GM12878 (cell line): ENCODE results near the gene PGLYRP2. TPM values are rescaled to one million over a fixed set of nuclear protein-coding genes. Genes with fewer than 3 reads are reported as not detected.

Experiments
- ATAC-seq: fragments of 200-7000 bp; cut with Tn5 transposase; 3 replicates; pipeline ENCODE4 v1.9.1; 2020; ENCODE audit warnings: mild to moderate bottlenecking, moderate library complexity
- BruUV-seq: library from RNA; stranded (reverse); fragments of 400-500 nt; replicated peaks from 2 replicates; lab custom pipeline; 2021; lab: Mats Ljungman, UMichigan
- CTCF ChIA-PET: fragments of 300-600 bp; sonication (Branson Sonifier 250); formaldehyde crosslinking; extraction: SDS; loops from one replicate; lab custom pipeline; 2021; ENCODE audit warnings: inconsistent platforms; lab: Yijun Ruan, JAX
- POLR2A ChIA-PET: fragments of 350-600 bp; formaldehyde crosslinking; extraction: SDS; loops from one replicate; lab custom pipeline; 2021; ENCODE audit warnings: inconsistent platforms; lab: Charles Lee
- RAD21 ChIA-PET: fragments of 300-600 bp; sonication (Branson Sonifier 250); formaldehyde crosslinking; loops from one replicate; lab custom pipeline; 2023; ENCODE audit warnings: antibody characterized with exemption; ENCODE audit not compliant: unreplicated experiment; lab: Charles Lee
- SMC1A ChIA-PET: fragments of 300-600 bp; sonication (Branson Sonifier 250); formaldehyde crosslinking; loops from one replicate; lab custom pipeline; 2023; ENCODE audit not compliant: unreplicated experiment, uncharacterized antibody; lab: Charles Lee
- DNase-seq: peaks from one replicate; pipeline ENCODE4 v3.0.0-alpha.2; 2011; ENCODE audit warnings: low read depth, low spot score
- FAIRE-seq: peaks from 3 replicates; lab custom pipeline; 2011; peaks lifted over from hg19 to GRCh38; lab: Jason Lieb, UNC
- H2AFZ ChIP-seq: 2 replicates; pipeline ENCODE4 v1.6.0; 2011; ENCODE audit warnings: low read depth, low read length, control low read depth; ENCODE audit not compliant: control insufficient read depth
- H3K27ac ChIP-seq: 2 replicates; pipeline ENCODE4 v1.5.1; 2011; ENCODE audit warnings: control low read depth; ENCODE audit not compliant: control insufficient read depth, insufficient read depth
- H3K27me3 ChIP-seq, 2 experiments: replicated peaks in 1 of 2; 2 replicates each; pipeline versions ENCODE4 v1.6.0 to v1.6.1; 2011; ENCODE audit warnings: low read length in 1 of 2; ENCODE audit not compliant: control insufficient read depth in 2 of 2, insufficient read depth in 2 of 2
- H3K36me3 ChIP-seq, 2 experiments: 2 replicates each; pipeline ENCODE4 v1.5.1; 2011; ENCODE audit warnings: low read length in 1 of 2; ENCODE audit not compliant: control insufficient read depth in 2 of 2, insufficient read depth in 2 of 2
- H3K4me1 ChIP-seq: 2 replicates; pipeline ENCODE4 v1.6.1; 2011; ENCODE audit warnings: mild to moderate bottlenecking, low read length, moderate library complexity, mixed read lengths; ENCODE audit not compliant: control insufficient read depth, insufficient read depth
- H3K4me2 ChIP-seq: 2 replicates; pipeline ENCODE4 v1.6.0; 2011; ENCODE audit warnings: control low read depth; ENCODE audit not compliant: control insufficient read depth, insufficient read depth
- H3K4me3 ChIP-seq: fragments of 200-600 bp; sonication (generic); 2 replicates; pipeline ENCODE4 v1.5.1; 2016
- H3K79me2 ChIP-seq: 2 replicates; pipeline ENCODE4 v1.6.0; 2011; ENCODE audit warnings: low read length; ENCODE audit not compliant: control insufficient read depth, insufficient read depth
- H3K9ac ChIP-seq: 2 replicates; pipeline ENCODE4 v1.8.0; 2011; ENCODE audit warnings: low read length, control low read depth, mixed read lengths; ENCODE audit not compliant: control insufficient read depth, insufficient read depth
- H3K9me3 ChIP-seq: replicated peaks from 3 replicates; pipeline ENCODE4 v1.5.1; 2011; ENCODE audit warnings: mild to moderate bottlenecking, low read length; ENCODE audit not compliant: control insufficient read depth, insufficient read depth
- H4K20me1 ChIP-seq: 2 replicates; pipeline ENCODE4 v1.6.0; 2011; ENCODE audit not compliant: control insufficient read depth, insufficient read depth
- HDGF ChIP-seq: fragments of 450-650 bp; IDR thresholded peaks from 2 replicates; pipeline ENCODE4 v1.6.1; 2016; ENCODE audit warnings: antibody characterized with exemption
- JUND ChIP-seq: IDR thresholded peaks from 2 replicates; pipeline ENCODE4 v1.6.1; 2012; ENCODE audit warnings: low read depth, mild to moderate bottlenecking, low read length, improper control_type of control experiment, moderate library complexity
- MEF2B ChIP-seq: fragments of 450-650 bp; IDR thresholded peaks from 2 replicates; pipeline ENCODE4 v1.6.1; 2018; ENCODE audit warnings: mild to moderate bottlenecking, moderate library complexity; ENCODE audit not compliant: partially characterized antibody, poor library complexity, severe bottlenecking
- MTA2 ChIP-seq: fragments of 450-650 bp; IDR thresholded peaks from 2 replicates; pipeline ENCODE4 v1.6.1; 2016; ENCODE audit warnings: low read depth, mild to moderate bottlenecking, moderate library complexity
- PML ChIP-seq: IDR thresholded peaks from 2 replicates; pipeline ENCODE4 v1.6.1; 2012; ENCODE audit warnings: low read length, inconsistent platforms
- RCOR1 ChIP-seq: conservative IDR thresholded peaks from 2 replicates; pipeline ENCODE4 v1.6.1; 2012; ENCODE audit warnings: low read depth, low read length, improper control_type of control experiment
- REST ChIP-seq: IDR thresholded peaks from 2 replicates; pipeline ENCODE4 v1.6.1; 2012; ENCODE audit warnings: mild to moderate bottlenecking, low read depth, low read length
- SP1 ChIP-seq: IDR thresholded peaks from one replicate; pipeline ENCODE4 v1.6.1; 2011; ENCODE audit warnings: low read depth, low read length
- SREBF1 ChIP-seq: IDR thresholded peaks from 2 replicates; pipeline ENCODE4 v1.6.1; 2012; ENCODE audit warnings: mild to moderate bottlenecking, low read length
- SREBF2 ChIP-seq: IDR thresholded peaks from 2 replicates; pipeline ENCODE4 v1.6.1; 2012; ENCODE audit warnings: mild to moderate bottlenecking, low read length
- USF2 ChIP-seq: IDR thresholded peaks from 2 replicates; pipeline ENCODE4 v1.6.1; 2011; ENCODE audit warnings: low read depth, low read length, improper control_type of control experiment, borderline replicate concordance
- ZNF217 ChIP-seq: fragments of 450-650 bp; IDR thresholded peaks from 2 replicates; pipeline ENCODE4 v1.6.1; 2017; ENCODE audit warnings: antibody characterized with exemption, mild to moderate bottlenecking
- ZNF24 ChIP-seq: fragments of 450-650 bp; IDR thresholded peaks from 2 replicates; pipeline ENCODE4 v1.6.1; 2017; ENCODE audit warnings: antibody characterized with exemption, mild to moderate bottlenecking
- WGBS: methylation state at CpG from one replicate; pipeline ENCODE4 v1.1.6; 2016; ENCODE audit warnings: low lambda C conversion rate; ENCODE audit not compliant: insufficient replicate concordance, insufficient coverage; ENCODE audit errors: missing lambda C conversion rate; 5-methylcytosine and 5-hydroxymethylcytosine counted together
- in situ Hi-C: fragments of 300-500 bp; cut with MboI; formaldehyde crosslinking; loops from 9 replicates; pipeline ENCODE4 v1.14.3; 2018; ENCODE audit warnings: mixed read lengths
- intact Hi-C: fragments of 100-400 bp; cut with micrococcal nuclease; formaldehyde crosslinking; loops from one replicate; pipeline ENCODE4 v1.14.2; 2022; ENCODE audit not compliant: unreplicated experiment
- polyA plus RNA-seq, 11 experiments: library from polyadenylated mRNA; depleted of rRNA in 4 of 11; unstranded in 6 of 11; stranded (reverse) in 5 of 11; fragments of >200 nt; fragmentation: Nextera tagmentation in 4 of 11; fragmentation: Illumina TruSeq in 1 of 11; extraction: Ambion mirVana in 4 of 11; extraction: Trizol in 1 of 11; gene quantifications; 1 replicate in 1 of 11; 2 replicates in 10 of 11; pipeline versions ENCODE4 v1.2.1 to v1.2.3, GENCODE V29; 2011 to 2016; ENCODE audit warnings: inconsistent platforms in 2 of 11, missing spikeins in 2 of 11, low read depth in 1 of 11
- total RNA-seq, 4 experiments: library from RNA; depleted of rRNA in 3 of 4; stranded (reverse); fragments of >200 nt in 3 of 4; fragmentation: Illumina TruSeq in 1 of 4; extraction: Trizol in 1 of 4; gene quantifications; 2 replicates each; pipeline versions ENCODE4 v1.2.1 to v1.2.3, GENCODE V29; 2013 to 2021

Gene PGLYRP2
- total and polyA plus RNA-seq, 10 of the 15 experiments (the other 5 are each of a cell fraction or from before 2014, with no cell fraction given), result 0.15 to 0.48 (median 0.26) TPM; not detected in 5

- no peak for TF ChIP-seq PML
These were observed 48.4 kb upstream of the PGLYRP2 start (continued) for GRCh38 chr19:15527705-15528104.

GRCh38 chr19:15526408-15526807 is 47.1 kb upstream of the PGLYRP2 start:
- no peak overlapping the region for H3K4me3 ChIP-seq
- no peak overlapping the region for H3K27ac ChIP-seq
- no peaks in the 10 kb centered on the region for H3K36me3 ChIP-seq
- H3K9me3 ChIP-seq, result no peaks in the 10 kb centered on the region; the same call in 2 of the 3 replicates
- TF ChIP-seq MEF2B, result no peak
- no peak for TF ChIP-seq RCOR1
- ChIA-PET CTCF (interaction anchor here (0.6 kb wide), 1 partner anchor 107 kb away, joined by 3 read pairs; the partner anchor contains the start of gene AKAP8L), SMC1A (no interaction called here), POLR2A (no interaction called here), RAD21 (interaction anchor here (0.8 kb wide), 1 partner anchor 107 kb away, joined by 3 read pairs; no protein-coding TSS in a partner anchor)
- no peak overlapping the region for H3K4me2 ChIP-seq
- H2AFZ ChIP-seq, result no peak overlapping the region
- WGBS, result 21% methylated on average over 1 of the region's 2 CpGs
- H3K4me1 ChIP-seq, result no peaks in the 10 kb centered on the region
- intact Hi-C loops, result no loop called here
- no peaks in the 10 kb centered on the region for H3K27me3 ChIP-seq
- no peak overlapping the region for H3K9ac ChIP-seq
- no peaks in the 10 kb centered on the region for H4K20me1 ChIP-seq
- H3K79me2 ChIP-seq, result no peaks in the 10 kb centered on the region
- ATAC-seq, result no peak
- no peak for FAIRE-seq
- in situ Hi-C loops, result no loop called here
- BruUV-seq, result no TSS peak
- DNase-seq, result no peak

- Histone ChIP-seq H3K79me2 (no peaks in the 10 kb centered on the region), H3K4me2 (no peak overlapping the region), H3K27me3 (no peaks in the 10 kb centered on the region), H4K20me1 (no peaks in the 10 kb centered on the region), H2AFZ (no peak overlapping the region), H3K9me3 (no peaks in the 10 kb centered on the region; the same call in 2 of the 3 replicates), H3K9ac (no peak overlapping the region), H3K27ac (no peak overlapping the region), H3K4me3 (no peak overlapping the region), H3K4me1 (no peaks in the 10 kb centered on the region), H3K36me3 (no peaks in the 10 kb centered on the region)
- in situ Hi-C loops, result no loop called here
- ChIA-PET RAD21 (no interaction called here), CTCF (no interaction called here), POLR2A (no interaction called here), SMC1A (no interaction called here)
- intact Hi-C loops, result no loop called here
- ATAC-seq (no peak), DNase-seq (no peak), FAIRE-seq (no peak)
- 82% methylated on average over 15 of the region's 15 CpGs for WGBS
- no TSS peak for BruUV-seq
- TF ChIP-seq REST, result no peak
- no peak for TF ChIP-seq HDGF
- TF ChIP-seq ZNF24, result no peak
- TF ChIP-seq JUND, result no peak
- TF ChIP-seq SP1, result no peak
- no peak for TF ChIP-seq MTA2
- no peak for TF ChIP-seq SREBF2
- no peak for TF ChIP-seq ZNF217
- TF ChIP-seq SREBF1, result no peak
- no peak for TF ChIP-seq USF2
These were observed 46.0 kb upstream of the PGLYRP2 start for GRCh38 chr19:15525291-15525690.
